Measurements from ENCODE around the gene ADRM1.

Gene ADRM1, protein sequence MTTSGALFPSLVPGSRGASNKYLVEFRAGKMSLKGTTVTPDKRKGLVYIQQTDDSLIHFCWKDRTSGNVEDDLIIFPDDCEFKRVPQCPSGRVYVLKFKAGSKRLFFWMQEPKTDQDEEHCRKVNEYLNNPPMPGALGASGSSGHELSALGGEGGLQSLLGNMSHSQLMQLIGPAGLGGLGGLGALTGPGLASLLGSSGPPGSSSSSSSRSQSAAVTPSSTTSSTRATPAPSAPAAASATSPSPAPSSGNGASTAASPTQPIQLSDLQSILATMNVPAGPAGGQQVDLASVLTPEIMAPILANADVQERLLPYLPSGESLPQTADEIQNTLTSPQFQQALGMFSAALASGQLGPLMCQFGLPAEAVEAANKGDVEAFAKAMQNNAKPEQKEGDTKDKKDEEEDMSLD

DNA sequence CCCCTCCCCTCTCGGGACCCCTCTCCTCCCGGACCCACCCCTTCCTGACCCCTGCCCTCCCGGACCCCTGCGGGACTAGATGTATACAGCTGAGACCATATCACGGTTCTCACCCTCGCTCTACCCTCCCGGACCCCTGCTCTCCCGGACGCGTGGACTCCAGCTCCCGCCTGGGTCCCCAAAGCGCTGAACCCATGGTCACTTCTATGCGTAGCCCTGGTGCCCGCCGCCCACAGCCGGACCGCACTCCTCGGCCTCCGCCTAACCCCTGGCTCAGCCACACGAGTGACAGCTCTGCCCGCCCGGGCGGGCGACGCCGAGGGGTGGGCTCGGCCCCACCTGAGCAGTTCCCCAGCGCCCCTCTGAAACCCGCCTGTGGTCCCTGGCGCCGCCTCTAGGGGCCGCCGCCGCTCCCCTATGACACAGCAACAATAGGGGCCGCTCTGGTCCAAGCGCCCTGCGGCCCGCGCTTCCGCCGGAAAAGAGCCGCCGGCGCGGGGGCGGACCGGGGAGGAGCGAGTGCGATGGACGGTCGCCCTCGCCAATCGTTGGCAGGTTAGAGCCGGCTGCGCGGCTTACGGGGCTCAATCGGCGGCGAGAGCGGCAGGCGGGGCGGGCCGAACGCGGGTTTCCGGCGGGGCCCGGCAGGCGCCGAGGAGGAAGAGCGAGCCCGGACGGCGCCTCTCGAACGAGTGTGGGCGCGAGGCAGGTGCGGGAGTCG is at the start of gene ADRM1:
ADRM1 (plus strand) TSS at position 657 of the 721 bp plus-strand sequence. CDS start 572 bp downstream, outside the sequence.
- peak; percentile 72 to 76 for DNase-seq

DNA sequence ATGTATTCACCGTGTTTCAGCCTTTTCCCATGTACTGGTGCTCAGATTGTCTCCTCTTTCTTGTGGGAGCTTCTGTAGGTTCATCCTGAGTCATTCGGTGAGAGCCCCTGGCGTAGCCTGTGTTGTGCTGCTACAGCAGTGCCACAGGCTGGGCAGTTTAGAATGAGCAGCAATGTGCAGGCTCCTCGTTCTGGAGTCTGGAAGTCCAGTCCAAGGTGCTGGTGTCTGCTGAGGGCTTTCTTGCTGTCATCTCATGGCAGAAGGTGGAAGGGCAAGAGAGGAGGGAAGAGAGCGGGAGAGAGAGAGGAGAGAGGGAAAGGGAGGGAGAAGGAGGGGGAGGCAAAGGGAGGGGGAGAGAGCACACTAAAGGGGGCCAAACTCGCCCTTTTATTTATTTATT is 49.4 kb upstream of the ADRM1 start:
- DNase-seq, result no peak

DNA sequence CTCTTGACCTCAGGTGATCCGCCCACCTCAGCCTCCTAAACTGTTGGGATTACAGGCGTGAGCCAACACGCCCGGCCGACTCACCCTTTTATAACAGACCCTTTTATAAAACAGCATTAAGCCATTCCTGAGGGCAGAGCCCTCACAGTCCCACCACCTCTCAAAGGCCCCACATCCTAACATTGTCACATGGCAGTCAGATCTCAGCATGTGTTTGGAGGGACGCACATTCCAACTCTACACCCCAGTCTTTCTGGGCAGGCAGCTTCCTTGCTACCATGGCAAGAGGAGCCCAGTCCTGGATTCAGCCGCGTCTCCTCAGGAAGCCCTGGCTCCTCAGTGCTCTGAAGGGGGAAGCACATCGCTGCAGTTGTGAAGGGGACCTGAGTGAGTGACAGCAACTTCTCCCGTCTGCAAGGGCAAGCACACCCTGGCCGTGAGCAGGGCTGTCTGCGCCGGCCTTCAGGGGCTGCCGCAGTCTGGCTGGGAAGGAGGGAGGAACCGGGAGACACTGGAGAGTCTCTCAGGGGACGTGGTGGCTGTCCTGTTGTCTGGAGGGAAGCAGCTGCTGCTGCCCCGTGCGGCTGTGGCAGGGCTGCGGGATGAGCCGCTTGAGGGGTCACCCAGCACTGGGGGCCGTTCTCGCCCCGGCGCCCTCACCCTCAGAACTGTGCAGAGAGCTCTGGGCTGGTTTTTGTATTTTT is 48.6 kb upstream of the ADRM1 start:
- DNase-seq, result no peak

DNA sequence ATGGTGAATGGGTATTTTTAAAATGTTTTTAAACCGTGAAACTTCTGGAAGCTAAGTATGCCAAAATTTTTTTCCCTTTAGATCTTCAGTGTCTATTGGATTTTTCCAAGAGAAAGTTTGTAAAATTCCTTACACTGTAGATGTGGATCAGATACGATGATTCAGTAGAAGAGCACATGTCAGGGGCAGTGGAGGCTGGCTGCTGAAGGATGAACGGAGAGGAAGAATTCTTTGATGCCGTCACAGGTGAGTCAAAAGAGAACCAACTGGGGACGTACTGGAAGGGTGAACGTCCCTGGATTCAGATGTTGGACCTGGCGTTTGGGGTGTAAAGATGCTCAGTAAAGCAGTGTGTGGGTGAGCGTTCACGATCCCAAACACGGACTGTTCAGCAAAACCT is 46.8 kb upstream of the ADRM1 start:
- no peak for DNase-seq

DNA sequence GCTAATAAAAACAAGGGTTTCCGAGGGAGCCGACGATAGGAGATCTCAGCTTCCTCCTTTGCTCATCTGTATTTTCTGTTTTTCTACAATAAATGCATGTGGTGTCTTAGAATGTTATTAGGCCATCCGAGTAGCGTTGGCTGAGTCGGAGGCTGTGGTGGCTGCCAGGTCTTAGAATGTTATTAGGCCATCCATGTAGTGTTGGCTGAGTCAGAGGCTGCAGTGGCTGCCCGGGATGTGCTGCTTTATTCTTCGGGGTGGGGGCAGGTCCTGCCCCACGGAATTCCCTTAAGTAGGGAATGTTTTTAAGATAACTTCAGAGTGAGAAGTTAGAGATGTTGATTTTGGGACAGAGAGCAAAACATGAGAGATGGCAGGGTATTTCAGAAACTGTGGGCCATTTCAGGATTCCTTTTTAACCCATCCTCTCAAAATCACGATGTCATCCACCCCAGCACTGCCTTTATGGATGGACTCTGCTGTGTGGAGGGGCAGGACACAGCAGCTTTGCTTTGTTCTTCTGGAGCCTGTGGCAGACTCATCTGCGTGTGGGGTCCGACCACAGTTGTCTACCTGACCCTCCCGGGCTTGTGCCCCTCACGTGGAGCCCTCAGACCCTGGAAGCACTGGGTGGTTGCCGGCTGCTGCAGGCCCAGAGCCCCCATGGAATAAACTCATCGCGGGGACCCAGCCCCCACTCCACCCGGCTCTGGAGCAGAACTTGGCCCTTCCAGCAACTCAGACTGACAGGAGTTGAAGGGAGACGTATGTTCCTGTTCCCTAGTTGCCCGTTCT is 44.1 kb upstream of the ADRM1 start:
- peak in 1 of 2 experiments; percentile 35 for DNase-seq

DNA sequence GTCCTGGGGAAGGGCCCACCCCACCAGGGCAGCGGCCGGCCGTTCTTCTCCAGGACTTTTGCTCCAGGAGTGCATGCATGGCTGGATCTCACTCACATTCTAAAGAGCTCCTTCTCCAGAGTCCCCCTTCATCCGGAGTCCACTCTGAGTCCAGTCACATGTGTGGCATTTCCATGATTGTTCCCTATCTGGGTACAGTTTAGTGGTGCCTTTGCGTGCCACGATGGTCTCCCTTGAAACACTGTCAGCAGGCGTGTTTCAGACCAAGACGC is 43.6 kb upstream of the ADRM1 start:
- DNase-seq, result no peak

DNA sequence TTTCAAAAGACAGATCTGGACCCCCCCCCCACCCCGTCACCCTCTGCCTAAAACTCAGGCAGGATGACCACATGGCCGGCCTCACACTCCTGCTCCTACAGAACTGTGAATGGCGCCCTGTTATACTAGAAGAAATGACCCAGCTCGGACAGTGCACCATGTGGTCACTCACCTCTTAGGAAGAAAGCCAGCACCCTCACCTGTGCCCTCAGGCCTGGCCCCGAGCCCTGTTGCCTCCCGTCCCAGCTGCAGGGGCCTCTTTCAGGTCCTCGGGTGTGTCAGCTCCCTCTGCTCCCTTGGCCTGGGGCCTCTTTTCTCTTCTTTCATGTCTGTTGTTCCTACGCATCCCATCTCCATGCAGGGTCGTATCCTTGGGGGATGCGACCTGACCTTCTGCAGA is 40.7 kb upstream of the ADRM1 start:
- DNase-seq, result no peak

DNA sequence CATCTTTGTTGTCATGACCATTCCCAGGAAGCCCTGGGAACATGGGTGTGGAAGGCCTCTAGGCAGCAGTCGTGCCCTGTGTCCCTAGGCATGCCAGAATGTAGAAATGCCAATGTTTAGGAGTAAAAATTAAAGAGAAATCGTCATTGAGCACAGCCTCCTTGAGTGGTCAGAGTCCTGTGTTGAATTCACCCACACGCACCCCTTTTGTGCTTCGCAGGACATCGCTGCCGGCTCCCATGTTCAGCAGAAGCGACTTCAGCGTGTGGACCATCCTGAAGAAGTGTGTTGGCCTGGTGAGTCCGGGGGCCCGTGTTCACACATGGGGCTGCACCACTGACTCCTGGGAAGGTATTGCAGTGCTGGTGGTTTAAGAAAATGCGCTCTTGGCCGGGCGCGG is 39.4 kb upstream of the ADRM1 start:
- DNase-seq, result no peak

DNA sequence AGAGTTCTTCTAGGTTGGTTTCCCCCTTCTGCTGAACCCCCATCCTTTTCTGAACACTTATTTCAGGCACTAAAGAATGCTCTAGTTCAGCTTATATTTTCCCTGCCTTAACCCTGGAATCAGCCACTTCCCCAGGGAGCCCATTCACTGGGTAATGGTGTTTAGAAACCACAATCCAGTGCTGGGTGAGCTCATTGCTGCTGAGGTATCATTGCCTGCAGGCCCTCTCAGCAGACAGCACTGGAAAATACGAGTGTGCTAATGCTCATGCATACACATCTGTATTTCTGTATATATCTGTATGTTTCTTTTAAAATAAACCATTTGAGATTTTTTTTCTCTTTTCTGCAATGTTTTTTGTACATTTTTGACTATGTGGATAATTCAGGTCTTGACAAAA is 37.4 kb upstream of the ADRM1 start:
- DNase-seq, result no peak

DNA sequence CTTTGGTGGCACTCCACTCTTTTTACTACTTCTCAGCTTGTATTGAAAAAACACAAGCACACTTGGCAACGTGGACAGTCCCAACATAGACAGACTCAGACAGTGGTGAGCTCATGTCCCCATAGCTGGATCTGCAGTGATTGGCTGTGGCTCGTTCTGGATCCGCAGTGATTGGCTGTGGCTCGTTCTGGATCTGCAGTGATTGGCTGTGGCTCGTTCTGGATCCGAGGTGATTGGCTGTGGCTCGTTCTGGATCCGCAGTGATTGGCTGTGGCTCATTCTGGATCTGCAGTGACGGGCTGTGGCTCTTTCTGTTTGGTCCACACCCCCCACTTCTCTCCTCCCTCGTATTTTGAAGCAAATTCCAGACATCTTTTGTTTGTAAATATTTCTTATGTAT is 36.5 kb upstream of the ADRM1 start:
- DNase-seq, result no peak

DNA sequence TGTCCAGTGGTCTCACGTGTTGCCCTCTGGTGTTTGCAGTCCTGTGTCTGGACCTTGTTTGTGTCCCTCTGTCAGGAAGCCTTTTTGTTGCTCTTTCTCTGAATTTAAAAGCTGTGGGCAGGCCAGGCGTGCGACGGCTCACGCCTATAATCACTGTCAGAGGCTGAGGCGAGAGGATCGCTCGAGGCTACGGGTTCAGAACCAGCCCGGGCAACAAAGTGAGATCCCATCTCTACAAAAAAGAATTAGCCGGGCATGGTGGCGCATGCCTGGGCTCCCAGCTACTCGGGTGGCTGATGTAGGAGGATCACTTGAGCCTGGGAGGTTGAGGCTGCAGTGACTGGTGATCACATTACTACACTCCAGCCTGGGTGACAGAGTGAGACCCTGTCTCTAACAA is 35.9 kb upstream of the ADRM1 start:
- no peak for DNase-seq

DNA sequence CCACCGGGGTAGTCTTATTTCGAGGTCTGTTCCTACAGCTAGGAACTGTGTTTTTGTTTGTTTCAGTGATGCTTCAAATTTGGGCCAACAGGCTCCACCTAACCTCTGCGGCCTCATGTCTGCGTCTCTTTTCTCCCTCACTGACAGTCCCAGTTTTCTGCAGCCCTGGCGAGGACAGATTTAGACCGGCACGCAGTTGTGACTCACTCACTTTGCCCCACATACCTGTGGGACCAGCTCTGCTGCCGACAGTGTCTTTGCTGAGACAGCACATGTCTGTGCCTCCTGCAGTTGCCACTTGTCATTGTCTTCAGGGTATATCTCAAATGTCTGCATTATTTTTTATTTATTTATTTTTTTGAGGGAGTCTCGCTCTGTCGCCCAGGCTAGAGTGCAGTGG is 35.3 kb upstream of the ADRM1 start:
- no peak for DNase-seq

DNA sequence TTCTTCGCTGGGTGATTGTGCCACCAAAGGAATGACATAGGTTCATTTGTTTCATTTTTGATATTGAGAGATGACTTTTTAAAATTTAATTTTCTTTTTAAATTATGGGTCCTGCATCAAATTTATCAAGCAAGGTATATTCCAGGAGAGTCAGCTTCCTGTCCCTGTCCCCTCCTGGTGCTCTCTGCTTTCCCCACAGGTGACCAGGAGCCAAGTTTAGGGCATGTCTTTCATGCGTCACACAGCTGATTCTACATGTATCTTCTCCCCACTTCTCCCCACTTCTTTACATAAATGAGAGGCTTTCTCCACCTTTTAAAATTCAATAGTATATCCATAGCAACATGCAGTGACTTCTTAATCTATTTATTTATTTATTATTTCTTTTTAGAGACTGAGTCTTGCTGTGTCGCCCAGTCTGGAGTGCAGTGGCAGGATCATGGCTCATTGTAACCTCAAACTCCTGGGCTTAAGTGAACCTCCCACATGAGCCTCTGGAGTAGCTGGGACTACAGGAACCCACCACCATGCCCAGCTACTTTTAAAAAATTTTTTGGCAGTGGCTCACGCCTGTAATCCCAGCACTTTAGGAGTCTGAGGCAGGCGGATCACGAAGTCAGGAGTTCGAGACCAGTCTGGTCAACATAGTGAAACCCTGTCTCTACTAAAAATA is 34.4 kb upstream of the ADRM1 start:
- no peak for DNase-seq

DNA sequence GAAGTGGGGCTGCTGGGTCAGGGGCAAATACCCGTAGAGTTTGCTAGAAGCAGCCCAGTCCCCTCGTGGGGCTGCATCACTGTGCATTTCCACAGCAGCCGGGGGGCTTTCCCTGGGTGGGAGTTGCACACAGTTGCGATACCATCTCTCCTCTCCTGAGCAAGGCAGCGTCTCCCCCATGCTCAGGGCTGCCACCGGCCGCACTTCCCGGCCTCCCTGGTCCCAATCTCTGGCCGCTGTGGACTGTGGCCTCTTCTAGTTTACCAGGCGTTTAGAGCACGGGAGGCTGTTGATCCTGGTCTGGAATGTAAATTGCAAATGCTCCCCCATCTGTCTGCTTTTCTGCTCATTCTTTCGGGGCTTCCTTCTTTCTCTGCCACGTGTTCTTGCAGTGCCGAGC is 33.4 kb upstream of the ADRM1 start:
- DNase-seq, result no peak

DNA sequence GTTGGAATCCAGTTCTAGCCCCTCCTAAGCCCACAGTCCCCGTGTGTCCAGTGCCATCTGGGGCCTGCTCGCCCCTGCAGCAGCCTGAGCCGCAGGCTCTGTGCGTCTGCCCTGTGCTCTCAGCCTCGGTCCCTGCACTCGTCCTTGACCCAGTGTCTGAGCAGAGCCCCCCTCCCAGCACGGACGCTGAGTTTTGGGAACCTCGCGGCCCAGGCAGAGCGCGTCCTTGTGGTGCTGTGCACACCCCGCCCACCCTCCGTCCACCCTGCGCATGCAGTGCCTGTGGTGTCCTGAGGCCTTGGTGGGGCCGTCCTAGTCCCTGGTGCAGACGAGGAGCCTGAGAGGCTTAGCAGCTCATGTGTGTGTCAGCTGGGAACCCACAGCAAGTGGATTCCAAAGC is 32.9 kb upstream of the ADRM1 start:
- no peak for DNase-seq

DNA sequence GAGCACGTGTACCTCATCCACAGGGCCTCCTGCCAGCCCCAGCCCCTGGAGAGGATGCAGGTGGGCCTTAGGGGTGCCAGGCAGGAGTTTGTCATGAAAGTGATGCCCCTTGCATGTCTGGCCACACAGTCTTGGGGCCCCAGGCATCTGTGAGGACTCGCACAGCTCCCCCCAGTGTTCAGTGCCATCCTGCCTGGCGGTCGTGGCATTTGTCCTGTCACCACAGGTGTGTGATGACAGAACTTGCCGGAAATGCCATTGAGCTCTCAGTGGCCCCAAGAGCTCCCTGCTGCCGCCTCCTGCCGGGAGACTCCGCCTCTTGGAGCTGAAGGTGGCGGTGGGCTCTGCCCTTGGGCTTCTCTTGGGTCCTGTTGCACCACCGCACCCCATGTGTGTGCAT is 30.6 kb upstream of the ADRM1 start:
- no peak for DNase-seq

DNA sequence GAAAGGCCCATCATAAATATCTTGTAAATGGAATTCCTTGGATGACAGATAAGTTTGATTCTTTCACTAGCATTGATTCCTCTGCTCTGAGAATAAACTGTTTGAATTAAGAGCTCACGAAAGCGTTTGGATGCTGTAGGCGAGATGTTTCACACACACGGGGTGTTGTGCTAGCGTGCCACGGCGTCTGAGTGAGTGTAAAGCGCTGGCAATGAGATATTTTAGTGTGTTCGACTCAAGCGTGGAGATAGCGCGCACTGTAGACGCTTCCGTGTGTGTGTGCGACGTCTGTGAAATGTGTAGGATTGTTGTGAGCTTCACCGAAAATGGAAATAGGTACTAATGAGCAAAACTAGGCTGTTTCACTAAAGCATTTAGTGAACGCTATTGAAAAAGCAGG is 29.4 kb upstream of the ADRM1 start:
- DNase-seq, result no peak

DNA sequence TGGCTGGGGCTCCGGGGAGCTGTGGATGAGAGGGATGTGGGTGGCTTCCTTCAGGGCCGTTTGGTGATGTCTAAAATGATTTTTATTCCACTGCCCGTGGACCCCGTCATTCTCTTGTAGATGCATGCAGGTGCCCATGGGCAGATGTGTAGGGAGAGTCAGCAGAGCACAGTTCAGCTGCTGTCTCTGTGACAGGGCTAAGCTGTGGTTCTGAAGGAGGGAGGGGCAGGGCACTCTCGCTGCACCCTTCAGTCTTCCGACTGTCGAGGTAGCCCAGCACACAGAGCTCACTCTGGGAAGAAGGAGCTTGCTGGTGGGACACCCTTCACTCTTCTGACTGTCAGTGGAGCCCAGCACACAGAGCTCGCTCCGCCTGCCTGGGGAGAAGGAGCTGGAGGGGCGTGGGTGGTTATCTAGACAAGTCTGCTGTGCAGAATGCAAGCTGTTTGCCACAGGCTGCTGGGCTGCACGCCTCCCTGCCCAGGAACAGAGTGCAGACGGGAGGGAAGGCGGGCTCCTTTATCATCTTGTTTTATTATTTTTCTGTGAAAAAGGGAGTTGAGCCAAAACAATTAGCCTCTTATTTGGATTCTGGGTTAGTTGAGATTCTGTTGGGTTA is 28.4 kb upstream of the ADRM1 start:
- DNase-seq, result no peak

DNA sequence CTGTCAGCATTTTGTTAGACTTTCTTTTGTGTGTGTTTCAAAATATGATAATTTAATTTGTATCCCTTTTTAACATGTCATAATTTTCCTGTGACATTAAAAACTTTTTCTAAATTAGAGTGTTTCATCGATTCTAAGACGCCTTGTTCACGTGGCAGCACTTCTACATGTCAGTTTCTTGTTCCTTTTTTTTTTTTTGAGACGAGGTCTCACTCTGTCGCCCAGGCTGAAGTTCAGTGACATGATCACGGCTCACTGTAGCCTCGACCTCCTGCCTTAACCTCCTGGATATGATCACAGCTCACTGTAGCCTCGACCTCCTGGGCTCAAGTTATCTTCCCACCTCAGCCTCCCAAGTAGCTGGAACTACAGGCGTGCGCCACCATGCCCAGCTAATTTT is 27.6 kb upstream of the ADRM1 start:
- no peak for DNase-seq

DNA sequence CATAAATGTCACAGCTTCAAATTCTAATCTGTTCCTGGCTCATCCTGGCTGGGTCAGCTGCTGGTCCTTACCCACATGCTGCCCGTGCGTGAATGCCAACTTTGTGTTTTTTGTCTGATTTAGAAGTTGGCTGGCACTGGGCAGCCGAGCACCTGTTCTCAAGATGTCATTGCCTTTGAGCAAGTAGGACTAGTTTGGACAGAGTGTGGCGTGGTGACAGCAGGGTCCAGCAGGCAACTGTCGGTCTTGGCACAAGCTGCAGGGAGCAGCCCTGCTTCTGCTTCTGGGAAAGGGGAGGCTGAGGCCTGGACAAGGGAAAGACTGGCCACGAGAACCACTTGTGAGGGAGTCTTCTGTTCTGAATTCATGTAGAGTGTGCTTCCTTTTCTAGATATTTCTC is 26.4 kb upstream of the ADRM1 start:
- DNase-seq, result peak; percentile 94 to 96

DNA sequence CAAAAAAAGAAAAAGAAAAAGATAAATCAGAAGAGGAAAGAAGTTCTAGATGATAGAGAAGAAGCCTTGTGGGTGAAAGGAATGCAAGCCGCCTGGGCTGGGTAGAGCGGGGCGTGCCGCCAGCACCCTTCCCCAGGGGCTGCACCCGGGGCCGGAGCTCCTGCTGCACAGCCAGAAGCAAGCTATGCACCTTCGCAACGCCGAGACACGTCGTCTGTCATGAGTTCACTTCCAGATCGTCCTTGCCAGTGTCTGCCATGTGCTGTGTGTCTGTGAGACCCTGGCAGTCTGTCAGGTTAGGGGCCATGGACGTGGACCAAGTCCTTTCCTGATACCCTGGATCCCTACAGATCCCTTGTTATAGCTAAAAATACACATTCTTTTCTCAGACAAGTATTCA is 25.5 kb upstream of the ADRM1 start:
- DNase-seq, result no peak

DNA sequence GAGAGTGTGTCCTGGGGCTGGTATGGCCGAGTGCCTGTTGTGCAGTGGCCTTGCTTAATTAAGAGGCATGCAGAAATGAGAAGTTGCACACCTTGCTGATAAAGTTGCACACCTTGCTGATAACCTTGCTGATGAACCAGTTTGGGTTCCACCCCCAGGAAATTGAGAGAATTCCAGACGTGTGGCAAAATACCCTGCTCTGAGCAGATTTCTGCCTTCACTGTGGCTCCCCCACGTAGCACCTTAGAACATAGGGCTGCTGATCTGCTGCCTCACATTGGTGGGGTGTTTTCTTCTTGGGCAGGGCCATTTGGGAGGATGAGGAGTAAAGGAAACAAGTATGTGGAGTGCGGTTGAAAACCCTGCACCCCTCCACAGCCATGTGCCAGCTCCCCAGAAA is 22.5 kb upstream of the ADRM1 start:
- no peak for DNase-seq
